K562 (cell line): ENCODE results near the gene DHX58. TPM values are rescaled to one million over a fixed set of nuclear protein-coding genes. Genes with fewer than 3 reads are reported as not detected.
A peak's percentile ranks its signal among the peaks of the same experiment; 100 is the strongest.

Experiments used
- ASH1L ChIP-seq: fragments of 450-650 bp; IDR thresholded peaks from 2 replicates; pipeline ENCODE4 v1.6.1; 2018; ENCODE audit warnings: borderline replicate concordance, mild to moderate bottlenecking, low read depth; ENCODE audit not compliant: partially characterized antibody
- ATF1 ChIP-seq, 2 experiments: fragments of 450-650 bp in 1 of 2; IDR thresholded peaks; 2 replicates each; pipeline ENCODE4 v1.6.1; 2016; ENCODE audit warnings: missing compliant biosample characterization in 1 of 2, missing genetic modification characterization in 1 of 2
- C11orf30 ChIP-seq: fragments of 450-650 bp; IDR thresholded peaks from 2 replicates; pipeline ENCODE4 v1.6.1; 2016; ENCODE audit warnings: low read depth, mild to moderate bottlenecking
- CREB1 ChIP-seq, 2 experiments: sonication (generic) in 1 of 2; formaldehyde crosslinking in 1 of 2; IDR thresholded peaks; 2 replicates each; pipeline versions ENCODE4 v1.6.1 to v1.8.0; 2012 to 2022; ENCODE audit warnings: inconsistent platforms in 1 of 2, mild to moderate bottlenecking in 1 of 2, missing genetic modification reagents in 1 of 2, moderate library complexity in 1 of 2
- GTF2E2 ChIP-seq: fragments of 200-800 bp; sonication (Bioruptor generic); IDR thresholded peaks from 2 replicates; pipeline ENCODE4 v1.6.1; 2016; ENCODE audit warnings: missing genetic modification characterization, missing compliant biosample characterization
- HDAC2 ChIP-seq: fragments of 450-650 bp; IDR thresholded peaks from 2 replicates; pipeline ENCODE4 v1.6.1; 2016; ENCODE audit warnings: mild to moderate bottlenecking
- RBM17 ChIP-seq: fragments of 200-400 bp; formaldehyde crosslinking; IDR thresholded peaks from 2 replicates; pipeline ENCODE4 v1.6.1; 2017; ENCODE audit warnings: low read depth, mild to moderate bottlenecking, low read length, borderline replicate concordance
- TGIF2 ChIP-seq: sonication (generic); formaldehyde crosslinking; IDR thresholded peaks from 2 replicates; pipeline ENCODE4 v1.8.1; 2022; ENCODE audit warnings: mild to moderate bottlenecking, missing genetic modification reagents, moderate library complexity
- ZNF24 ChIP-seq: fragments of 450-650 bp; IDR thresholded peaks from 2 replicates; pipeline ENCODE4 v1.6.1; 2016
- ZNF707 ChIP-seq: fragments of 250-450 bp; sonication (Bioruptor Pico); conservative IDR thresholded peaks from 2 replicates; pipeline ENCODE4 v1.8.0; 2022; ENCODE audit warnings: inconsistent platforms, mild to moderate bottlenecking, moderate library complexity
- polyA plus RNA-seq, 8 experiments: library from polyadenylated mRNA; depleted of rRNA in 4 of 8; stranded (reverse) in 5 of 8; unstranded in 3 of 8; fragments of >200 nt; fragmentation: Nextera tagmentation in 2 of 8; fragmentation: Illumina TruSeq in 1 of 8; extraction: Ambion mirVana in 2 of 8; extraction: Trizol in 1 of 8; gene quantifications; 2 replicates each; pipeline versions ENCODE4 v1.2.1 to v1.2.3, GENCODE V29; 2011 to 2014; ENCODE audit warnings: inconsistent platforms in 1 of 8, missing spikeins in 1 of 8
- total RNA-seq, 7 experiments: library from RNA; depleted of rRNA in 6 of 7; stranded (reverse); fragments of >200 nt in 6 of 7; fragmentation: Illumina TruSeq in 2 of 7; extraction: Trizol in 2 of 7; gene quantifications; 2 replicates each; pipeline versions ENCODE4 v1.2.1 to v1.2.3, GENCODE V29; 2011 to 2021; ENCODE audit warnings: low replicate concordance in 1 of 7
- TF ChIP-seq, protein P1 (sequence below): fragments of 450-650 bp; IDR thresholded peaks from 2 replicates; pipeline ENCODE4 v1.6.1; 2018; ENCODE audit not compliant: partially characterized antibody
- TF ChIP-seq, protein P2 (sequence below), 2 experiments: fragments of 450-650 bp; formaldehyde crosslinking in 1 of 2; IDR thresholded peaks; 2 replicates each; pipeline versions ENCODE4 v1.4.0 to v1.6.1; 2014 to 2020; ENCODE audit warnings: mild to moderate bottlenecking in 2 of 2, borderline replicate concordance in 1 of 2, low read depth in 1 of 2
- TF ChIP-seq, protein P3 (sequence below), 2 experiments: fragments of 450-650 bp; conservative IDR thresholded peaks; 2 replicates each; pipeline ENCODE4 v1.6.1; 2017; ENCODE audit warnings: mild to moderate bottlenecking in 2 of 2, moderate library complexity in 2 of 2

The DHX58 gene
- total and polyA plus RNA-seq, 9 of the 15 experiments (the other 6 are each of a cell fraction or from before 2014, with no cell fraction given), result 0.15 to 3.0 (median 1.4) TPM

DNA sequence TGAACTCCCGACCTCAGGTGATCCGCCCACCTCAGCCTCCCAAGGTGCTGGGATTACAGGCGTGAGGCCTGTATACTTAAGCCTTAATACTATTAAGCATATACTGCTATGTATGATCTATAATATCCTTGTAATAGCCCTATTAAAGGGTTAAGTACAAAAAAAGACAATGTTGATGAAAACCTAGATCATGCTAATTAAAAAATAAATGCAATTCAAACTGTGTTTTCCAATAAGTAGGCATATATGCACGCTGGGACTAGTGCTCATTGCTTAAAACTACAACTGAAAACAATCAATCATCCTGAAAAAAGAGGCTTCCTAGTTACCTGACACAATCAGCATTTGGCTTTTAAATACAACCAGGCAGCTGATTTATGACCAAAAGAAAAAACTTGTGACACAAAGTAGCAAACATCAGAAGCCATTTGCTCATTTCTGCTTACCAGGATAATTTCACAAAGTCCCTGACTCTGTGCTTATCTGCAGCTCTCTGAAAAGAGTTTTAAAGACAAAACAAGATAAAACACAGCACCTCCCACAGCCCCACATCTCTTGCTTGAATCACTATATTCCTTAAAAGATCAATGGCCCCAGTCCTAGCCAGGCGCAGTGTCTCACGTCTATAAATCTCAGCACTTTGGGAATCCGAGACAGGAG, 25.3 kb downstream of the DHX58 start (continued):
- TF ChIP-seq, protein P1, sequence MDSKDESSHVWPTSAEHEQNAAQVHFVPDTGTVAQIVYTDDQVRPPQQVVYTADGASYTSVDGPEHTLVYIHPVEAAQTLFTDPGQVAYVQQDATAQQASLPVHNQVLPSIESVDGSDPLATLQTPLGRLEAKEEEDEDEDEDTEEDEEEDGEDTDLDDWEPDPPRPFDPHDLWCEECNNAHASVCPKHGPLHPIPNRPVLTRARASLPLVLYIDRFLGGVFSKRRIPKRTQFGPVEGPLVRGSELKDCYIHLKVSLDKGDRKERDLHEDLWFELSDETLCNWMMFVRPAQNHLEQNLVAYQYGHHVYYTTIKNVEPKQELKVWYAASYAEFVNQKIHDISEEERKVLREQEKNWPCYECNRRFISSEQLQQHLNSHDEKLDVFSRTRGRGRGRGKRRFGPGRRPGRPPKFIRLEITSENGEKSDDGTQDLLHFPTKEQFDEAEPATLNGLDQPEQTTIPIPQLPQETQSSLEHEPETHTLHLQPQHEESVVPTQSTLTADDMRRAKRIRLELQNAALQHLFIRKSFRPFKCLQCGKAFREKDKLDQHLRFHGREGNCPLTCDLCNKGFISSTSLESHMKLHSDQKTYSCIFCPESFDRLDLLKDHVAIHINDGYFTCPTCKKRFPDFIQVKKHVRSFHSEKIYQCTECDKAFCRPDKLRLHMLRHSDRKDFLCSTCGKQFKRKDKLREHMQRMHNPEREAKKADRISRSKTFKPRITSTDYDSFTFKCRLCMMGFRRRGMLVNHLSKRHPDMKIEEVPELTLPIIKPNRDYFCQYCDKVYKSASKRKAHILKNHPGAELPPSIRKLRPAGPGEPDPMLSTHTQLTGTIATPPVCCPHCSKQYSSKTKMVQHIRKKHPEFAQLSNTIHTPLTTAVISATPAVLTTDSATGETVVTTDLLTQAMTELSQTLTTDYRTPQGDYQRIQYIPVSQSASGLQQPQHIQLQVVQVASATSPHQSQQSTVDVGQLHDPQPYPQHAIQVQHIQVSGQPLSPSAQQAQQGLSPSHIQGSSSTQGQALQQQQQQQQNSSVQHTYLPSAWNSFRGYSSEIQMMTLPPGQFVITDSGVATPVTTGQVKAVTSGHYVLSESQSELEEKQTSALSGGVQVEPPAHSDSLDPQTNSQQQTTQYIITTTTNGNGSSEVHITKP, result no peak
- TF ChIP-seq HDAC2 (peak; percentile 43; the same call in 1 of the 2 replicates), TGIF2 (CRISPR knock-in tag) (no peak), ZNF707 (no peak), CREB1 (IDR thresholded peaks at IDR 0.05) (no peak), CREB1 (CRISPR knock-in tag; IDR thresholded peaks at IDR 0.05) (no peak), C11orf30 (peak; percentile 70), RBM17 (no peak), ZNF24 (no peak), ATF1 (CRISPR knock-in tag; IDR thresholded peaks at IDR 0.05) (no peak), ATF1 (tag; IDR thresholded peaks at IDR 0.05) (peak; percentile 47; the same call in 1 of the 2 replicates), GTF2E2 (tag) (0 out of 2 replicates have a peak, but pooled peaks have one; percentile 31), ASH1L (no peak)
- TF ChIP-seq, protein P2, sequence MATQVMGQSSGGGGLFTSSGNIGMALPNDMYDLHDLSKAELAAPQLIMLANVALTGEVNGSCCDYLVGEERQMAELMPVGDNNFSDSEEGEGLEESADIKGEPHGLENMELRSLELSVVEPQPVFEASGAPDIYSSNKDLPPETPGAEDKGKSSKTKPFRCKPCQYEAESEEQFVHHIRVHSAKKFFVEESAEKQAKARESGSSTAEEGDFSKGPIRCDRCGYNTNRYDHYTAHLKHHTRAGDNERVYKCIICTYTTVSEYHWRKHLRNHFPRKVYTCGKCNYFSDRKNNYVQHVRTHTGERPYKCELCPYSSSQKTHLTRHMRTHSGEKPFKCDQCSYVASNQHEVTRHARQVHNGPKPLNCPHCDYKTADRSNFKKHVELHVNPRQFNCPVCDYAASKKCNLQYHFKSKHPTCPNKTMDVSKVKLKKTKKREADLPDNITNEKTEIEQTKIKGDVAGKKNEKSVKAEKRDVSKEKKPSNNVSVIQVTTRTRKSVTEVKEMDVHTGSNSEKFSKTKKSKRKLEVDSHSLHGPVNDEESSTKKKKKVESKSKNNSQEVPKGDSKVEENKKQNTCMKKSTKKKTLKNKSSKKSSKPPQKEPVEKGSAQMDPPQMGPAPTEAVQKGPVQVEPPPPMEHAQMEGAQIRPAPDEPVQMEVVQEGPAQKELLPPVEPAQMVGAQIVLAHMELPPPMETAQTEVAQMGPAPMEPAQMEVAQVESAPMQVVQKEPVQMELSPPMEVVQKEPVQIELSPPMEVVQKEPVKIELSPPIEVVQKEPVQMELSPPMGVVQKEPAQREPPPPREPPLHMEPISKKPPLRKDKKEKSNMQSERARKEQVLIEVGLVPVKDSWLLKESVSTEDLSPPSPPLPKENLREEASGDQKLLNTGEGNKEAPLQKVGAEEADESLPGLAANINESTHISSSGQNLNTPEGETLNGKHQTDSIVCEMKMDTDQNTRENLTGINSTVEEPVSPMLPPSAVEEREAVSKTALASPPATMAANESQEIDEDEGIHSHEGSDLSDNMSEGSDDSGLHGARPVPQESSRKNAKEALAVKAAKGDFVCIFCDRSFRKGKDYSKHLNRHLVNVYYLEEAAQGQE (IDR thresholded peaks at IDR 0.05; ENCODE audit: borderline replicate concordance), result no peak
- TF ChIP-seq, protein P2 (CRISPR knock-in tag; IDR thresholded peaks at IDR 0.05; ENCODE audit: low read depth), result no peak
- TF ChIP-seq, protein P3, sequence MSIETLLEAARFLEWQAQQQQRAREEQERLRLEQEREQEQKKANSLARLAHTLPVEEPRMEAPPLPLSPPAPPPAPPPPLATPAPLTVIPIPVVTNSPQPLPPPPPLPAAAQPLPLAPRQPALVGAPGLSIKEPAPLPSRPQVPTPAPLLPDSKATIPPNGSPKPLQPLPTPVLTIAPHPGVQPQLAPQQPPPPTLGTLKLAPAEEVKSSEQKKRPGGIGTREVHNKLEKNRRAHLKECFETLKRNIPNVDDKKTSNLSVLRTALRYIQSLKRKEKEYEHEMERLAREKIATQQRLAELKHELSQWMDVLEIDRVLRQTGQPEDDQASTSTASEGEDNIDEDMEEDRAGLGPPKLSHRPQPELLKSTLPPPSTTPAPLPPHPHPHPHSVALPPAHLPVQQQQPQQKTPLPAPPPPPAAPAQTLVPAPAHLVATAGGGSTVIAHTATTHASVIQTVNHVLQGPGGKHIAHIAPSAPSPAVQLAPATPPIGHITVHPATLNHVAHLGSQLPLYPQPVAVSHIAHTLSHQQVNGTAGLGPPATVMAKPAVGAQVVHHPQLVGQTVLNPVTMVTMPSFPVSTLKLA (conservative IDR thresholded peaks at IDR 0.05), result no peak
